ENCODE measurements around the gene LRRFIP1.

LRRFIP1 gene

GRCh38 chr2:237692601-237693290 lies 65.4 kb downstream of the LRRFIP1 start:
- no peak for DNase-seq (ENCODE audit: low read depth)
- TF ChIP-seq CTCF (conservative IDR thresholded peaks at IDR 0.05; ENCODE audit: low read depth, low read length): no peak
- peak overlapping the region; percentile 78 for H3K4me3 ChIP-seq (ENCODE audit: low read depth, low read length)

GRCh38 chr2:237693291-237693994 lies 66.1 kb downstream of the LRRFIP1 start:
- peak; percentile 63 for DNase-seq (ENCODE audit: low read depth)
- no peak for TF ChIP-seq CTCF (conservative IDR thresholded peaks at IDR 0.05; ENCODE audit: low read depth, low read length)
- peak overlapping the region; percentile 78 for H3K4me3 ChIP-seq (ENCODE audit: low read depth, low read length)

- DNase-seq (ENCODE audit: low read depth): no peak
- H3K4me3 ChIP-seq (ENCODE audit: low read depth, low read length): no peak overlapping the region
- no peak for TF ChIP-seq CTCF (conservative IDR thresholded peaks at IDR 0.05; ENCODE audit: low read depth, low read length)
These were observed 67.2 kb downstream of the LRRFIP1 start for GRCh38 chr2:237694415-237695194.

GRCh38 chr2:237695201-237695780 lies 67.9 kb downstream of the LRRFIP1 start:
- no peak for TF ChIP-seq CTCF (conservative IDR thresholded peaks at IDR 0.05; ENCODE audit: low read depth, low read length)
- no peak overlapping the region for H3K4me3 ChIP-seq (ENCODE audit: low read depth, low read length)
- peak; percentile 81 for DNase-seq (ENCODE audit: low read depth)

- no peak overlapping the region for H3K4me3 ChIP-seq (ENCODE audit: low read depth, low read length)
- no peak for DNase-seq (ENCODE audit: low read depth)
- no peak for TF ChIP-seq CTCF (conservative IDR thresholded peaks at IDR 0.05; ENCODE audit: low read depth, low read length)
These were observed 69.1 kb downstream of the LRRFIP1 start for GRCh38 chr2:237696461-237696860.

- no peak for TF ChIP-seq CTCF (conservative IDR thresholded peaks at IDR 0.05; ENCODE audit: low read depth, low read length)
- H3K4me3 ChIP-seq (ENCODE audit: low read depth, low read length): no peak overlapping the region
- peak; percentile 58 for DNase-seq (ENCODE audit: low read depth)
These were observed 70.4 kb downstream of the LRRFIP1 start for GRCh38 chr2:237697586-237698357.
